Activated CD4-positive, alpha-beta T cell treated with anti-CD3 and anti-CD28 coated beads, Interleukin-2, amount 10 ng/mL, durations not matched to agents 24 days and 14 days (primary cell): ENCODE results near the gene HRH3. TPM values are rescaled to one million over a fixed set of nuclear protein-coding genes. Genes with fewer than 3 reads are reported as not detected.

Source experiments
- DNase-seq: peaks from one replicate; pipeline ENCODE4 v3.0.0; 2022
- H3K27ac Mint-ChIP-seq: one replicate; pipeline ENCODE4 v1.8.0; 2022; ENCODE audit warnings: mild to moderate bottlenecking, mixed read lengths
- H3K27me3 Mint-ChIP-seq: one replicate; pipeline ENCODE4 v1.8.0; 2022; ENCODE audit warnings: mixed read lengths
- H3K36me3 Mint-ChIP-seq: one replicate; pipeline ENCODE4 v1.8.0; 2022; ENCODE audit warnings: low read depth, mild to moderate bottlenecking, mixed read lengths
- H3K4me1 Mint-ChIP-seq: one replicate; pipeline ENCODE4 v1.8.0; 2021; ENCODE audit warnings: mixed read lengths
- H3K4me3 Mint-ChIP-seq: one replicate; pipeline ENCODE4 v1.8.0; 2022; ENCODE audit warnings: mild to moderate bottlenecking, moderate library complexity, mixed read lengths
- H3K9me3 Mint-ChIP-seq: one replicate; pipeline ENCODE4 v1.8.0; 2021; ENCODE audit warnings: mixed read lengths
- intact Hi-C: fragments of 100-400 bp; cut with micrococcal nuclease; formaldehyde crosslinking; loops from one replicate; pipeline ENCODE4 v1.15.1; 2023
- total RNA-seq: library from RNA; stranded (reverse); gene quantifications from 2 replicates; pipeline ENCODE4 v1.2.3, GENCODE V29; 2022

The HRH3 gene
- total RNA-seq, 1 donor from 2014 or later: not detected

- H3K4me3 Mint-ChIP-seq: peak overlapping the region; percentile 92
- intact Hi-C loops: loop anchor here (1.0 to 2.0 kb wide), 3 partner anchors 23 to 119 kb away; partner anchors contain the start of genes ADRM1 and OSBPL2
- H3K9me3 Mint-ChIP-seq: no peaks in the 10 kb centered on the region
- peaks cover 25% of the 10 kb centered on the region for H3K4me1 Mint-ChIP-seq
- peaks cover 14% of the 10 kb centered on the region for H3K36me3 Mint-ChIP-seq
- peak; percentile 62 for DNase-seq
- peak overlapping the region; percentile 87 for H3K27ac Mint-ChIP-seq
- no peaks in the 10 kb centered on the region for H3K27me3 Mint-ChIP-seq
These were observed 36.5 kb downstream of the HRH3 start for GRCh38 chr20:62183426-62184142.

- Mint-ChIP-seq H3K36me3 (peaks cover 14% of the 10 kb centered on the region), H3K9me3 (no peaks in the 10 kb centered on the region), H3K4me3 (peak within 1 kb of the TSS; percentile 92), H3K4me1 (peaks cover 25% of the 10 kb centered on the region), H3K27ac (peak within 1 kb of the TSS; percentile 95), H3K27me3 (no peaks in the 10 kb centered on the region)
- intact Hi-C loops: loop anchor here (1.0 to 2.0 kb wide), 5 partner anchors 22 to 120 kb away; partner anchors contain the start of genes ADRM1, LSM14B, OSBPL2 and PSMA7
- DNase-seq: peak; percentile 99
These were observed 37.3 kb downstream of the HRH3 start, which contains the start of gene MTG2 for GRCh38 chr20:62182469-62183425. Gene MTG2 (plus strand): TSS chr20:62183028. CDS start chr20:62193421, 10,393 bp downstream.

GRCh38 chr20:62181808-62182207 is 38.3 kb downstream of the HRH3 start:
- Mint-ChIP-seq H3K36me3 (peaks cover 14% of the 10 kb centered on the region), H3K27ac (peak overlapping the region; percentile 95), H3K9me3 (no peaks in the 10 kb centered on the region), H3K4me3 (peak overlapping the region; percentile 92), H3K4me1 (peaks cover 22% of the 10 kb centered on the region), H3K27me3 (no peaks in the 10 kb centered on the region)
- intact Hi-C loops: loop anchor here (1.0 to 2.0 kb wide), 4 partner anchors 21 to 121 kb away; partner anchors contain the start of genes ADRM1, LSM14B, PSMA7 and SS18L1
- no peak for DNase-seq

- intact Hi-C loops: no loop called here
These were observed 40.9 kb downstream of the HRH3 start for GRCh38 chr20:62179162-62179504.

GRCh38 chr20:62178316-62179161 is 41.5 kb downstream of the HRH3 start:
- H3K27ac Mint-ChIP-seq: no peak overlapping the region
- no peaks in the 10 kb centered on the region for H3K27me3 Mint-ChIP-seq
- no peak for DNase-seq
- intact Hi-C loops: no loop called here
- H3K4me3 Mint-ChIP-seq: no peak overlapping the region
- H3K9me3 Mint-ChIP-seq: no peaks in the 10 kb centered on the region
- H3K4me1 Mint-ChIP-seq: peaks cover 8% of the 10 kb centered on the region
- peaks cover 30% of the 10 kb centered on the region for H3K36me3 Mint-ChIP-seq

More at GRCh38 chr20:62179162-62179504, 40.9 kb downstream of the HRH3 start:
- DNase-seq: no peak
- H3K36me3 Mint-ChIP-seq: peaks cover 27% of the 10 kb centered on the region
- H3K27ac Mint-ChIP-seq: no peak overlapping the region
- no peak overlapping the region for H3K4me3 Mint-ChIP-seq
- H3K9me3 Mint-ChIP-seq: no peaks in the 10 kb centered on the region
- H3K27me3 Mint-ChIP-seq: no peaks in the 10 kb centered on the region
- peaks cover 13% of the 10 kb centered on the region for H3K4me1 Mint-ChIP-seq

GRCh38 chr20:62177307-62177706 is 42.8 kb downstream of the HRH3 start:
- no peaks in the 10 kb centered on the region for H3K27me3 Mint-ChIP-seq
- H3K9me3 Mint-ChIP-seq: no peaks in the 10 kb centered on the region
- no peak overlapping the region for H3K27ac Mint-ChIP-seq
- no peak overlapping the region for H3K4me3 Mint-ChIP-seq
- peaks cover 6% of the 10 kb centered on the region for H3K4me1 Mint-ChIP-seq
- H3K36me3 Mint-ChIP-seq: peaks cover 24% of the 10 kb centered on the region
- intact Hi-C loops: no loop called here
- no peak for DNase-seq

- Mint-ChIP-seq H3K27me3 (no peaks in the 10 kb centered on the region), H3K27ac (no peak overlapping the region), H3K36me3 (peaks cover 22% of the 10 kb centered on the region), H3K9me3 (no peaks in the 10 kb centered on the region), H3K4me3 (no peak overlapping the region), H3K4me1 (peaks cover 3% of the 10 kb centered on the region)
- no peak for DNase-seq
- intact Hi-C loops: no loop called here
These were observed 43.2 kb downstream of the HRH3 start for GRCh38 chr20:62176866-62177265.

- H3K4me3 Mint-ChIP-seq: no peak overlapping the region
- no peaks in the 10 kb centered on the region for H3K4me1 Mint-ChIP-seq
- no peaks in the 10 kb centered on the region for H3K27me3 Mint-ChIP-seq
- H3K9me3 Mint-ChIP-seq: no peaks in the 10 kb centered on the region
- peaks cover 22% of the 10 kb centered on the region for H3K36me3 Mint-ChIP-seq
- no peak for DNase-seq
- H3K27ac Mint-ChIP-seq: no peak overlapping the region
- intact Hi-C loops: no loop called here
These were observed 44.4 kb downstream of the HRH3 start for GRCh38 chr20:62175711-62176110.

- H3K27me3 Mint-ChIP-seq: no peaks in the 10 kb centered on the region
- intact Hi-C loops: no loop called here
- H3K27ac Mint-ChIP-seq: peak overlapping the region; percentile 57
- DNase-seq: no peak
- peaks cover 19% of the 10 kb centered on the region for H3K36me3 Mint-ChIP-seq
- no peaks in the 10 kb centered on the region for H3K4me1 Mint-ChIP-seq
- no peak overlapping the region for H3K4me3 Mint-ChIP-seq
- H3K9me3 Mint-ChIP-seq: no peaks in the 10 kb centered on the region
These were observed 45.0 kb downstream of the HRH3 start for GRCh38 chr20:62174870-62175624.

- Mint-ChIP-seq H3K36me3 (peaks cover 21% of the 10 kb centered on the region), H3K27me3 (no peaks in the 10 kb centered on the region), H3K4me3 (no peak overlapping the region), H3K9me3 (no peaks in the 10 kb centered on the region), H3K4me1 (no peaks in the 10 kb centered on the region), H3K27ac (no peak overlapping the region)
- no peak for DNase-seq
- intact Hi-C loops: no loop called here
These were observed 45.9 kb downstream of the HRH3 start for GRCh38 chr20:62174021-62174804.

- no peak overlapping the region for H3K27ac Mint-ChIP-seq
- H3K4me1 Mint-ChIP-seq: no peaks in the 10 kb centered on the region
- peaks cover 21% of the 10 kb centered on the region for H3K36me3 Mint-ChIP-seq
- intact Hi-C loops: no loop called here
- H3K4me3 Mint-ChIP-seq: no peak overlapping the region
- no peaks in the 10 kb centered on the region for H3K9me3 Mint-ChIP-seq
- no peaks in the 10 kb centered on the region for H3K27me3 Mint-ChIP-seq
- no peak for DNase-seq
These were observed 47.4 kb downstream of the HRH3 start for GRCh38 chr20:62172666-62173065.

GRCh38 chr20:62171245-62171644 is 48.8 kb downstream of the HRH3 start:
- Mint-ChIP-seq H3K27me3 (no peaks in the 10 kb centered on the region), H3K9me3 (no peaks in the 10 kb centered on the region), H3K27ac (no peak overlapping the region), H3K4me3 (no peak overlapping the region), H3K4me1 (no peaks in the 10 kb centered on the region), H3K36me3 (peaks cover 23% of the 10 kb centered on the region)
- no peak for DNase-seq
- intact Hi-C loops: no loop called here
